ENCODE data around the gene ZNF423. TPM values are rescaled to one million over a fixed set of nuclear protein-coding genes. Genes with fewer than 3 reads are reported as not detected.

The ZNF423 gene
- total RNA-seq, 1 donor from 2014 or later, result 10.6 TPM

DNA sequence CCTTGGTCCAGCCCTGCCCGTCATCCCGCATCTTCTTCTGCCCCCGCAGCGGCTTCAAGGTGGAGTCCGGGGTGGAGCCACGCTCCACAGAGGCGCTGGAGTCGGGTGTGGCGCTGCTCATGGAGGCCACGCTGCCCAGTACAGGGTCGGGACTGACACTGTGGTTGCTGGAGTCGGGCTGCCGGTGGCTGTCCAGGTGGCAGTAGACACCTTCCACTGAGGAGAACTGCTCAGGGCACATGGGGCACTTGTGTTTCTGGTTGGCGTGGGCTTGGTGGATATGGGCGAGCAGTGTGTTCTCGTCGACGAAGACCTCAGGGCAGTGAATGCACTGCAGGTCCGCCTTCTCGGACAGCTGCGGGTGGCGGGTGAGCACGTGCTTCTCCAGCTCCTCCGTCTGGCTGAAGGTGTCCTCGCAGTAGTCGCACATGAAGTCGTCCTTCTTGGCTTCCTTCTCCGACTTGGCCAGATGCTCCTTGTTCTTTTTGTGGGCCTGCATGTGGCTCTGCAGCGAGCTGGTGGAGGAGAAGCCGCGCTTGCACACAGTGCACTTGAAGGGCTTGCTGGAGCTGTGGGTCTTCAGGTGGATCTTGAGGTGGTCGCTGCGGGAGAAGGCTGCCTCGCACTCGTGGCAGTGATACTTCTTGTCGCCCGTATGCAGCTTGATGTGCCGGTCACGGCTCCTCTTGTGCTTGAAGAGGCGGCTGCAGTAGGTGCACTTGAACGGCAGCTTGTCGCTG, 217.8 kb downstream of the ZNF423 start:
- H3K27ac Mint-ChIP-seq (ENCODE audit: unreplicated experiment), result no peak overlapping the region
- Histone ChIP-seq H3K4me2 (ENCODE audit: low read length) (no peak overlapping the region), H3K4me1 (ENCODE audit: insufficient read depth, low read length) (peaks cover 32% of the 10 kb centered on the region), H3K27ac (ENCODE audit: low read depth, low read length) (no peak overlapping the region), H2AFZ (ENCODE audit: low read depth, low read length) (no peak overlapping the region), H3K36me3 (ENCODE audit: insufficient read depth, low read length) (no peaks in the 10 kb centered on the region), H3K27me3 (ENCODE audit: insufficient read depth, low read length) (no peaks in the 10 kb centered on the region), H3K9ac (ENCODE audit: low read length) (no peak overlapping the region), H3K9me3 (ENCODE audit: insufficient read depth, low read depth, low read length) (no peaks in the 10 kb centered on the region), H3K79me2 (ENCODE audit: insufficient read depth, low read length) (no peaks in the 10 kb centered on the region), H4K20me1 (ENCODE audit: insufficient read depth, low read length) (no peaks in the 10 kb centered on the region), H3K4me3 (ENCODE audit: insufficient read depth, low read depth, low read length) (no peak overlapping the region)
- H3K36me3 Mint-ChIP-seq (ENCODE audit: low read depth, unreplicated experiment), result peaks cover 30% of the 10 kb centered on the region
- DNase-seq (ENCODE audit: low read depth) (no peak), FAIRE-seq (no peak)
- no peak overlapping the region for H3K4me3 Mint-ChIP-seq (ENCODE audit: unreplicated experiment)
- TF ChIP-seq, protein P1, sequence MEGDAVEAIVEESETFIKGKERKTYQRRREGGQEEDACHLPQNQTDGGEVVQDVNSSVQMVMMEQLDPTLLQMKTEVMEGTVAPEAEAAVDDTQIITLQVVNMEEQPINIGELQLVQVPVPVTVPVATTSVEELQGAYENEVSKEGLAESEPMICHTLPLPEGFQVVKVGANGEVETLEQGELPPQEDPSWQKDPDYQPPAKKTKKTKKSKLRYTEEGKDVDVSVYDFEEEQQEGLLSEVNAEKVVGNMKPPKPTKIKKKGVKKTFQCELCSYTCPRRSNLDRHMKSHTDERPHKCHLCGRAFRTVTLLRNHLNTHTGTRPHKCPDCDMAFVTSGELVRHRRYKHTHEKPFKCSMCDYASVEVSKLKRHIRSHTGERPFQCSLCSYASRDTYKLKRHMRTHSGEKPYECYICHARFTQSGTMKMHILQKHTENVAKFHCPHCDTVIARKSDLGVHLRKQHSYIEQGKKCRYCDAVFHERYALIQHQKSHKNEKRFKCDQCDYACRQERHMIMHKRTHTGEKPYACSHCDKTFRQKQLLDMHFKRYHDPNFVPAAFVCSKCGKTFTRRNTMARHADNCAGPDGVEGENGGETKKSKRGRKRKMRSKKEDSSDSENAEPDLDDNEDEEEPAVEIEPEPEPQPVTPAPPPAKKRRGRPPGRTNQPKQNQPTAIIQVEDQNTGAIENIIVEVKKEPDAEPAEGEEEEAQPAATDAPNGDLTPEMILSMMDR (IDR thresholded peaks at IDR 0.05; ENCODE audit: insufficient read depth, low read depth, low read length), result no peak
- no peak for TF ChIP-seq EZH2 (IDR thresholded peaks at IDR 0.05; ENCODE audit: insufficient read depth, low read length)
- no peaks in the 10 kb centered on the region for H3K27me3 Mint-ChIP-seq (ENCODE audit: low read depth, unreplicated experiment)
- H3K9me3 Mint-ChIP-seq (ENCODE audit: unreplicated experiment), result peaks cover 2% of the 10 kb centered on the region
- peaks cover 25% of the 10 kb centered on the region for H3K4me1 Mint-ChIP-seq (ENCODE audit: low read depth, unreplicated experiment)

DNA sequence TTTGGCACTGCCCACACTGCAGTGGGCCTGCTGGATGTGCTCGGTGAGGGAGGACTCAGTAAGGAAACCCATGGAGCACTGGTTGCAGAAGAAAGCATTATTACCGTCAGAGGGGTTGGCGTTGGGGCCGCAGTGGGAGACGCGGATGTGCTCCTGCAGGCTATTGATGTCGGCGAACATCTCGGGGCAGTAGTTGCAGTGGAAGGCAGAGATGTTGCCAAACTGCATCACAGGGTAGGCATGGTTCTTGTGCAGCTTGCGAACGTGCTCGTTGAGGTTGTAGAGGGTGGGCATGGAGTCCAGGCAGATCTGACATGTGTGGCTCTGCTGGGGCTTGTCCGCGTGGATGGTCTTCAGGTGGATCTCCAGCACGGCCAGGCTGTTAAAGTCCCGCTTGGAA, 218.4 kb downstream of the ZNF423 start:
- Histone ChIP-seq H3K27me3 (ENCODE audit: insufficient read depth, low read length) (no peaks in the 10 kb centered on the region), H3K79me2 (ENCODE audit: insufficient read depth, low read length) (no peaks in the 10 kb centered on the region), H3K4me1 (ENCODE audit: insufficient read depth, low read length) (peaks cover 30% of the 10 kb centered on the region), H3K4me3 (ENCODE audit: insufficient read depth, low read depth, low read length) (no peak overlapping the region), H3K27ac (ENCODE audit: low read depth, low read length) (no peak overlapping the region), H3K36me3 (ENCODE audit: insufficient read depth, low read length) (no peaks in the 10 kb centered on the region), H4K20me1 (ENCODE audit: insufficient read depth, low read length) (no peaks in the 10 kb centered on the region), H3K4me2 (ENCODE audit: low read length) (no peak overlapping the region), H2AFZ (ENCODE audit: low read depth, low read length) (no peak overlapping the region), H3K9ac (ENCODE audit: low read length) (no peak overlapping the region), H3K9me3 (ENCODE audit: insufficient read depth, low read depth, low read length) (no peaks in the 10 kb centered on the region)
- TF ChIP-seq EZH2 (IDR thresholded peaks at IDR 0.05; ENCODE audit: insufficient read depth, low read length), result no peak
- TF ChIP-seq, protein P1 (IDR thresholded peaks at IDR 0.05; ENCODE audit: insufficient read depth, low read depth, low read length), result no peak
- peaks cover 2% of the 10 kb centered on the region for H3K9me3 Mint-ChIP-seq (ENCODE audit: unreplicated experiment)
- DNase-seq (ENCODE audit: low read depth) (no peak), FAIRE-seq (no peak)
- H3K4me1 Mint-ChIP-seq (ENCODE audit: low read depth, unreplicated experiment), result peaks cover 24% of the 10 kb centered on the region
- no peak overlapping the region for H3K4me3 Mint-ChIP-seq (ENCODE audit: unreplicated experiment)
- no peak overlapping the region for H3K27ac Mint-ChIP-seq (ENCODE audit: unreplicated experiment)
- H3K36me3 Mint-ChIP-seq (ENCODE audit: low read depth, unreplicated experiment), result peaks cover 30% of the 10 kb centered on the region
- no peaks in the 10 kb centered on the region for H3K27me3 Mint-ChIP-seq (ENCODE audit: low read depth, unreplicated experiment)

DNA sequence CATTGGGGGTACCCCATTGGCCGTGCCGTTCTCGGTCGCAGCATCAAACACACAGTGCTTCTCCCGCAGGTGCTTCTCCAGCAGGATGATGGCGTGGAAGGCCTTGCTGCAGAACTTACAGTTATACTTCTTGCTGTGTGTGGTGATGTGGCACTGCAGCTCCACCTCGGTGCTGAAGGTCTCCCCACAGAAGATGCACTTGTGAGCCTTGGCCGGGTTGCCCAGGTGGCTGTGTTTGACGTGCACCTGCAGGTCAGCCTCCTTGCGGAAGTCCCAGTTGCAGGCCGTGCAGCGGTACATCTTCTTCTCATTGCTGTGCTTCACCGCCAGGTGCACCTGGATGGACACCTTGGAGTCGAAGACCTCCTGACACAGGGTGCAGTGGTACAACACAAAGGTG, 219.3 kb downstream of the ZNF423 start:
- Histone ChIP-seq H3K27ac (ENCODE audit: low read depth, low read length) (no peak overlapping the region), H3K4me3 (ENCODE audit: insufficient read depth, low read depth, low read length) (no peak overlapping the region), H4K20me1 (ENCODE audit: insufficient read depth, low read length) (no peaks in the 10 kb centered on the region), H3K9me3 (ENCODE audit: insufficient read depth, low read depth, low read length) (no peaks in the 10 kb centered on the region), H3K9ac (ENCODE audit: low read length) (no peak overlapping the region), H2AFZ (ENCODE audit: low read depth, low read length) (no peak overlapping the region), H3K36me3 (ENCODE audit: insufficient read depth, low read length) (no peaks in the 10 kb centered on the region), H3K4me2 (ENCODE audit: low read length) (no peak overlapping the region), H3K79me2 (ENCODE audit: insufficient read depth, low read length) (no peaks in the 10 kb centered on the region), H3K4me1 (ENCODE audit: insufficient read depth, low read length) (peaks cover 27% of the 10 kb centered on the region), H3K27me3 (ENCODE audit: insufficient read depth, low read length) (no peaks in the 10 kb centered on the region)
- H3K27me3 Mint-ChIP-seq (ENCODE audit: low read depth, unreplicated experiment), result no peaks in the 10 kb centered on the region
- peaks cover 2% of the 10 kb centered on the region for H3K9me3 Mint-ChIP-seq (ENCODE audit: unreplicated experiment)
- peaks cover 30% of the 10 kb centered on the region for H3K36me3 Mint-ChIP-seq (ENCODE audit: low read depth, unreplicated experiment)
- no peak overlapping the region for H3K4me3 Mint-ChIP-seq (ENCODE audit: unreplicated experiment)
- H3K27ac Mint-ChIP-seq (ENCODE audit: unreplicated experiment), result no peak overlapping the region
- no peak for DNase-seq (ENCODE audit: low read depth)
- H3K4me1 Mint-ChIP-seq (ENCODE audit: low read depth, unreplicated experiment), result peaks cover 21% of the 10 kb centered on the region
- no peak for FAIRE-seq
- TF ChIP-seq, protein P1 (IDR thresholded peaks at IDR 0.05; ENCODE audit: insufficient read depth, low read depth, low read length), result no peak
- TF ChIP-seq EZH2 (IDR thresholded peaks at IDR 0.05; ENCODE audit: insufficient read depth, low read length), result no peak

Data from astrocyte (in vitro differentiated cells and primary cell).